GM19395 (cell line): ENCODE measurements around the gene APOL1.
A peak's percentile ranks its signal among the peaks of the same experiment; 100 is the strongest.
"Not testable (repeated sequence)": the region's sequence is repeated elsewhere in the genome, so short reads cannot be mapped to it uniquely, and the experiment has no call there.

Source experiments
- ATAC-seq: cut with Tn5 transposase; IDR thresholded peaks from one replicate; pipeline ENCODE4 v1.9.1; 2021; ENCODE audit warnings: mild to moderate bottlenecking, moderate library complexity; ENCODE audit not compliant: unreplicated experiment

APOL1 gene

GRCh38 chr22:36252754-36253522, at the start of gene APOL1:
APOL1 (plus strand) TSS chr22:36253133; CDS start chr22:36254956, 1,823 bp downstream.
- ATAC-seq = peak; percentile 67

GRCh38 chr22:36203441-36203840, 49.5 kb upstream of the APOL1 start:
- not testable (repeated sequence) for ATAC-seq

GRCh38 chr22:36204001-36204631, 48.8 kb upstream of the APOL1 start:
- no peak for ATAC-seq

GRCh38 chr22:36204632-36205015, 48.3 kb upstream of the APOL1 start:
- no peak for ATAC-seq

GRCh38 chr22:36205573-36205972, 47.4 kb upstream of the APOL1 start:
- ATAC-seq = not testable (repeated sequence)

GRCh38 chr22:36206255-36206654, 46.7 kb upstream of the APOL1 start:
- ATAC-seq = no peak

GRCh38 chr22:36208162-36208765, 44.7 kb upstream of the APOL1 start:
- no peak for ATAC-seq

- ATAC-seq = no peak
Measured at GRCh38 chr22:36208914-36209313, 44.0 kb upstream of the APOL1 start.

- ATAC-seq = not testable (repeated sequence)
Measured at GRCh38 chr22:36209488-36209908, 43.4 kb upstream of the APOL1 start.

GRCh38 chr22:36210224-36210623, 42.7 kb upstream of the APOL1 start:
- no peak for ATAC-seq

GRCh38 chr22:36211237-36211861, 41.6 kb upstream of the APOL1 start:
- no peak for ATAC-seq

- ATAC-seq = no peak
Measured at GRCh38 chr22:36212901-36213300, 40.0 kb upstream of the APOL1 start.

GRCh38 chr22:36213586-36213985, 39.3 kb upstream of the APOL1 start:
- ATAC-seq = no peak

GRCh38 chr22:36215981-36216380, 37.0 kb upstream of the APOL1 start:
- ATAC-seq = no peak

GRCh38 chr22:36218648-36219193, 34.2 kb upstream of the APOL1 start:
- ATAC-seq = no peak

- ATAC-seq = no peak
Measured at GRCh38 chr22:36220451-36220921, 32.4 kb upstream of the APOL1 start.

- ATAC-seq = no peak
Measured at GRCh38 chr22:36221799-36222751, 30.9 kb upstream of the APOL1 start.

GRCh38 chr22:36222887-36223450, 30.0 kb upstream of the APOL1 start:
- no peak for ATAC-seq

GRCh38 chr22:36223504-36223903, 29.4 kb upstream of the APOL1 start:
- ATAC-seq = no peak

- no peak for ATAC-seq
Measured at GRCh38 chr22:36224245-36224644, 28.7 kb upstream of the APOL1 start.
